Colonic mucosa (tissue), 4 donors: ENCODE data around the gene MMP24OS. TPM values are rescaled to one million over a fixed set of nuclear protein-coding genes. Genes with fewer than 3 reads are reported as not detected.
A peak's percentile ranks its signal among the peaks of the same experiment; 100 is the strongest.
"Not testable (repeated sequence)": the region's sequence is repeated elsewhere in the genome, so short reads cannot be mapped to it uniquely, and the experiment has no call there.

ENCODE experiments used
- DNase-seq: peaks from one replicate; pipeline ENCODE4 v3.0.0-alpha.2; 2020
- H3K27ac ChIP-seq: fragments of 200-600 bp; one replicate; pipeline ENCODE4 v1.8.0; 2021
- H3K27me3 ChIP-seq: fragments of 200-600 bp; one replicate; pipeline ENCODE4 v1.8.0; 2021
- H3K36me3 ChIP-seq: fragments of 200-600 bp; one replicate; pipeline ENCODE4 v1.8.0; 2021
- H3K4me1 ChIP-seq: fragments of 200-600 bp; one replicate; pipeline ENCODE4 v1.8.0; 2021; ENCODE audit warnings: mild to moderate bottlenecking
- H3K4me3 ChIP-seq: fragments of 200-600 bp; one replicate; pipeline ENCODE4 v1.8.0; 2021
- H3K9ac ChIP-seq, 2 donors: one replicate each; pipeline ENCODE4 v1.7.0; 2013; ENCODE audit warnings: control low read depth in 2 of 2, low read depth in 2 of 2, low read length in 2 of 2
- H3K9me3 ChIP-seq: fragments of 200-600 bp; one replicate; pipeline ENCODE4 v1.8.0; 2021
- CTCF ChIP-seq: fragments of 200-600 bp; IDR thresholded peaks from one replicate; pipeline ENCODE4 v1.8.0; 2022; ENCODE audit warnings: antibody characterized with exemption, mild to moderate bottlenecking
- intact Hi-C: fragments of 100-400 bp; cut with DNase I; formaldehyde crosslinking; loops from one replicate; pipeline ENCODE4 v1.14.1; 2022
- total RNA-seq, 2 donors: library from RNA; stranded (reverse); fragmentation: NEBNext Ultra II Directional in 1 of 2; extraction: Animal tissue kit (Norgen Biotek cat#: 25700) in 1 of 2; gene quantifications; one replicate each; pipeline ENCODE4 v1.2.1, GENCODE V29; 2021
- donor health status: healthy.
- donor health status: DM: no; HTN: no; CAD: no.
- donor health status: DM: no; HTN: no; CAD: no.

Gene MMP24OS
- total RNA-seq, 2 donors from 2014 or later, result 83.9 to 123 TPM

DNA sequence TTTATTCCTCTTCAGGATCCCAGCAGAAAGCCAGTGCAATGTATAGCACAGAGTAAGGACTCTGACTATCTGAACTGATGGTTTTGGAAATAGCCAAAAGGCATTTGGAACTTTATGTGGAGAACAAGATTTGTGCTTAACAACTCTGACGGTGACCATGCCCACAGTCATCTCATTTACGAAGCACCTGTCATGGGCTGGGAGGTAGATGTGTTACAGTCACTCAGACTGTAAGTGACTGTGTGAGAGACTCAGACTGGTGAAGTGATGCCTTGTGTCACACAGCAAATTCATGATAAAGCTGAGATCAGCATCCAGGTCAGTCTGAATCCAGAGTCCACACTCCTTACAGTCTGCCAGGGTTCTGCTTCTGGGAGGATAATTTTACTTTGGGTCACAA is 38.2 kb upstream of the MMP24OS start:
- DNase-seq, result no peak
- H3K27ac ChIP-seq, result no peak overlapping the region

GRCh38 chr20:35315632-35316020 is 37.7 kb upstream of the MMP24OS start:
- H3K27ac ChIP-seq, H3K36me3 ChIP-seq, intact Hi-C loops, H3K9ac ChIP-seq, H3K4me3 ChIP-seq, DNase-seq, H3K9me3 ChIP-seq, H3K27me3 ChIP-seq, H3K4me1 ChIP-seq: not testable (repeated sequence)

More for the DNA sequence above, 38.2 kb upstream of the MMP24OS start:
- Histone ChIP-seq H3K36me3 (no peaks in the 10 kb centered on the region), H3K9me3 (no peaks in the 10 kb centered on the region), H3K27me3 (no peaks in the 10 kb centered on the region), H3K4me1 (peaks cover 4% of the 10 kb centered on the region), H3K9ac (no peak overlapping the region), H3K4me3 (no peak overlapping the region)
- intact Hi-C loops, result no loop called here
- TF ChIP-seq CTCF, result no peak

DNA sequence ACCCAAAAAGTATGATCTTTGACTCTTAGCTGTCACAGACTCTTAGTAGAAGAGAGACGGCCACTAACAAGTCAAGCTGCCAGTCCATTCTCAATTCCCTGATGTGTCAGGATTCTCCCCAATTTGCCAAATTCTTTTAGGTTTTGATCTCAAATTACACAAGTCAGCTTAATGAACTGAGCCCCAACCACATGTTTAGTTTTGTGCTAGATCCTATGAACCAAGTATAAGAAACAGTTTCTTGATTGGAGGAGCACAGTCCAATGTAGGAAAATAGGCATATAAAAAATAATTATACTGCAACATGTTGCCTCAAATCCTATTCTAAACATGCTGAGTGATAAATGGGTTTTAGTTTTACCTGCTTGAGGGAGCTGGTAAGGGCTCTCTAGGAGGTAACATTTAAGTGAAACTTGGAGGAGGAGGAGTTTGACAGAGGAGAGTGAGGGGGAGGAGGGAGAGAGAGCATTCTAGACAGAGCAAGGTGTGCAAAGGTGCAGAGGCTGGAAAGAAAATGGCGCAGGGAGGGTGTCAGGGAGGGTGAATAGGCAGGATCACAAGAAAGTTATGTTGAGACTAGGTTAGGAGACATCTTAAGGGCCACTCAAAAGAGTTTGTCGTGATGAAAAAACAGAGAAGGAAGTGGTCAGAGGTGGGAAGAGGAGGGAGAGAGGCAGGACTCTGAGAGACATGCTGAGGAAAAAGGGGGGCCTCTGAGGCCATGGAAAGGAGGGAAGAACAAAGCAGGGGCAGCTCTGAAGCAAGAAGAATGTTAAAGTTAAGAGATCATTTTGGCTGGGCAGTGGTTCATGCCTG is 37.1 kb upstream of the MMP24OS start:
- Histone ChIP-seq H3K9me3 (no peaks in the 10 kb centered on the region), H3K4me3 (no peak overlapping the region), H3K27me3 (no peaks in the 10 kb centered on the region), H3K4me1 (peaks cover 4% of the 10 kb centered on the region), H3K27ac (no peak overlapping the region), H3K9ac (no peak overlapping the region), H3K36me3 (no peaks in the 10 kb centered on the region)
- no peak for TF ChIP-seq CTCF
- intact Hi-C loops, result no loop called here
- DNase-seq, result no peak

GRCh38 chr20:35312318-35312717 is 34.4 kb upstream of the MMP24OS start:
- Histone ChIP-seq H3K4me1 (no peaks in the 10 kb centered on the region), H3K4me3 (no peak overlapping the region), H3K27me3 (no peaks in the 10 kb centered on the region), H3K9ac (no peak overlapping the region), H3K9me3 (no peaks in the 10 kb centered on the region), H3K36me3 (no peaks in the 10 kb centered on the region), H3K27ac (no peak overlapping the region)
- intact Hi-C loops, result no loop called here
- no peak for TF ChIP-seq CTCF
- DNase-seq, result no peak

DNA sequence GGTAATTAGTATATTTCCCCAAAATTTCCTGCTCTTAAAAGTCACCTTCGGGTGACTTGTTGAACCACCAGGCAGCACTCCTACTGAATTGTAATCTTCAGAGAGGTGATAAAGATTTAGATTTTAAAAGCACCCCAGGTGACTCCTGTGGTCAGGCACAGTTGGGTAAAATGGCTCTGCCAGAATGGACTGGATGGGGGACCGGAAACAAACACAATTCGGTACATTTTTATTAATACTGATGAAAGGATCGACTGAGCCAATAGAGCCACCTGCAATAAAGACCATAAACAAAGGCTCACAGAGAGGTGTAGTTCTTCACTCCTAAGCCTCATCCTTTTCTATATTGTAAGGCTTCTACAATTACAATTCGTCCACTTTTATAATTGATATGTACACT is 33.9 kb upstream of the MMP24OS start:
- intact Hi-C loops, result no loop called here
- Histone ChIP-seq H3K36me3 (no peaks in the 10 kb centered on the region), H3K4me1 (no peaks in the 10 kb centered on the region), H3K9ac (no peak overlapping the region), H3K27ac (no peak overlapping the region), H3K9me3 (no peaks in the 10 kb centered on the region), H3K27me3 (no peaks in the 10 kb centered on the region), H3K4me3 (no peak overlapping the region)
- no peak for DNase-seq
- TF ChIP-seq CTCF, result no peak

GRCh38 chr20:35311409-35311808 is 33.5 kb upstream of the MMP24OS start:
- H3K27me3 ChIP-seq, result no peaks in the 10 kb centered on the region
- H3K4me1 ChIP-seq, result no peaks in the 10 kb centered on the region
- peak; percentile 76 for DNase-seq
- no peaks in the 10 kb centered on the region for H3K9me3 ChIP-seq
- H3K27ac ChIP-seq, result no peak overlapping the region
- no peak for TF ChIP-seq CTCF
- no peaks in the 10 kb centered on the region for H3K36me3 ChIP-seq
- no peak overlapping the region for H3K9ac ChIP-seq
- H3K4me3 ChIP-seq, result no peak overlapping the region
- intact Hi-C loops, result no loop called here
